ENCODE results near the gene SELENOH.

- TF ChIP-seq CTCF (IDR thresholded peaks at IDR 0.05) (no peak), POLR2A (IDR thresholded peaks at IDR 0.05) (no peak)
Measured at GRCh38 chr11:57775491-57775890, 34.2 kb downstream of the SELENOH start.
